Tibial nerve (tissue), 4 donors: Measurements from ENCODE around the gene PRMT2. TPM values are rescaled to one million over a fixed set of nuclear protein-coding genes. Genes with fewer than 3 reads are reported as not detected.

Experiments used
- DNase-seq, 2 donors: peaks; one replicate each; pipeline ENCODE4 v3.0.0-alpha.2; 2019; ENCODE audit warnings: low spot score in 2 of 2
- H3K27ac ChIP-seq, 4 donors: fragments of 200-600 bp; sonication (generic) in 3 of 4; one replicate each; pipeline ENCODE4 v1.5.1; 2017 to 2019; ENCODE audit warnings: mild to moderate bottlenecking in 1 of 4
- H3K27me3 ChIP-seq, 2 donors: fragments of 200-600 bp; sonication (generic) in 1 of 2; one replicate each; pipeline versions ENCODE4 v1.5.1 to v1.6.0; 2017 to 2019
- H3K36me3 ChIP-seq, 3 donors: fragments of 200-600 bp; sonication (generic); one replicate each; pipeline ENCODE4 v1.5.1; 2018 to 2019
- H3K4me1 ChIP-seq, 4 donors: fragments of 200-600 bp; sonication (generic) in 3 of 4; one replicate each; pipeline ENCODE4 v1.5.1; 2017 to 2019
- H3K4me3 ChIP-seq, 4 donors: fragments of 200-600 bp; sonication (generic) in 3 of 4; one replicate each; pipeline ENCODE4 v1.5.1; 2017 to 2019; ENCODE audit warnings: mild to moderate bottlenecking in 1 of 4, moderate library complexity in 1 of 4
- H3K9me3 ChIP-seq, 4 donors: fragments of 200-600 bp; sonication (generic) in 3 of 4; one replicate each; pipeline ENCODE4 v1.5.1; 2017 to 2019
- EP300 ChIP-seq, 2 donors: sonication (generic); formaldehyde crosslinking; IDR thresholded peaks; one replicate each; pipeline ENCODE4 v1.6.1; 2017; ENCODE audit warnings: antibody characterized with exemption in 2 of 2, mild to moderate bottlenecking in 1 of 2
- POLR2A ChIP-seq, 2 donors: fragments of 450-650 bp; IDR thresholded peaks; one replicate each; pipeline ENCODE4 v1.6.1; 2017; ENCODE audit warnings: antibody characterized with exemption in 2 of 2, mild to moderate bottlenecking in 2 of 2, moderate library complexity in 2 of 2
- WGBS, 2 donors: methylation state at CpG; one replicate each; pipeline ENCODE4 v1.1.5; 2018; 5-methylcytosine and 5-hydroxymethylcytosine counted together
- total RNA-seq, 4 donors: library from RNA; depleted of rRNA; stranded (reverse); fragments of >200 nt; gene quantifications; one replicate each; pipeline ENCODE4 v1.1.0, GENCODE V29; 2016
- TF ChIP-seq, protein P1 (sequence below), 5 experiments: fragments of 200-600 bp in 3 of 5; fragments of 450-650 bp in 2 of 5; sonication (generic) in 3 of 5; IDR thresholded peaks; one replicate each; pipeline ENCODE4 v1.5.1; 2016 to 2019; ENCODE audit warnings: antibody characterized with exemption in 5 of 5, mild to moderate bottlenecking in 3 of 5, moderate library complexity in 2 of 5

Gene PRMT2
- total RNA-seq, 4 donors from 2014 or later: 104 to 132 (median 115) TPM

DNA sequence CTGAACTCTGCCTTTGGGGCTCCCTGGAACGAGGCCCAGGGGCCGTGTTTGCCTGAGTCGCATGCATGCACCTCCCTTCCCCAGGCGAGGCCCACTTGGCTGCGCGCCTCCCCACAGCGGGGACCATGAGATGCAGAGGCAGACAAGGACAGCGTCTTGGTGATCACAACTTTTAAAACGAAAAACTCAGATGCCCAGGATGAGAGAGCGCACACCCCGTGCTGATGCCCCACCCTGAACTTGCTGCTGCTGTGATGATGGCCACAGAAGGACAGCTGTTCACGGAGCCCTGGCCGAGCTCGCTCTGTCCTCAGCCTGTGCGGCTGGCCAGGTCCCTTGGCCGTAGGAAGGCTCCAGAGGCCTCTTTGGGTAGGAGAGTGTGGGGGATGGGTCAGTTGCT lies 11.4 kb upstream of the PRMT2 start:
- H3K27ac ChIP-seq: peak overlapping the region; percentile 60 to 94 (median 78)
- H3K9me3 ChIP-seq: peaks cover 0 to 14% (median 2%) of the 10 kb centered on the region in 4 donors
- TF ChIP-seq EP300 (IDR thresholded peaks at IDR 0.05): peak in 1 of 2 donors; percentile 18
- TF ChIP-seq POLR2A (IDR thresholded peaks at IDR 0.05): no peak
- H3K36me3 ChIP-seq: no peaks in the 10 kb centered on the region
- no peak overlapping the region for H3K4me3 ChIP-seq
- peaks cover 0 to 51% (median 23%) of the 10 kb centered on the region in 4 donors for H3K4me1 ChIP-seq
- DNase-seq: no peak
- no peaks in the 10 kb centered on the region for H3K27me3 ChIP-seq
- 53 to 59% methylated on average over 16 of the region's 16 CpGs for WGBS, 2 donors

DNA sequence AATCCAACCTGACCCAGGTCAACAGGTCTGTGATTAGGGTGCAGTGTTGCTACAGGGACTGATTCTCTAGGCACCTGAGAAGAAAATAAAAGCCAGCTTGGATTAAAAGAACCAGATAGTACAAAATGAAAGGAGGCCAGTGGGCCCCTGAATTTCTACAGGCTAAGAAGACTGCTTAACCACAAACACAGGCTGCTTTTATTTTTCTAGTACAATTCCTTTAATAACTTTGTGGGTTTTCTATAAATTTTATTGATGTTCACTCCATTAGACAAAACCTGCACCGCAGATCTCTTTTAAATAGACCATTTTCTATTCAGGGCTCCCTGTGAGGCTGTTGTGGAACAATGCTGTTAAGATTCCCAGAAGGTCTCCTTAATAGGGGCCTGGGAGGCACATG lies 9.7 kb upstream of the PRMT2 start:
- peak overlapping the region in 2 of 4 donors; percentile 86 to 94 for H3K27ac ChIP-seq
- TF ChIP-seq, protein P1, sequence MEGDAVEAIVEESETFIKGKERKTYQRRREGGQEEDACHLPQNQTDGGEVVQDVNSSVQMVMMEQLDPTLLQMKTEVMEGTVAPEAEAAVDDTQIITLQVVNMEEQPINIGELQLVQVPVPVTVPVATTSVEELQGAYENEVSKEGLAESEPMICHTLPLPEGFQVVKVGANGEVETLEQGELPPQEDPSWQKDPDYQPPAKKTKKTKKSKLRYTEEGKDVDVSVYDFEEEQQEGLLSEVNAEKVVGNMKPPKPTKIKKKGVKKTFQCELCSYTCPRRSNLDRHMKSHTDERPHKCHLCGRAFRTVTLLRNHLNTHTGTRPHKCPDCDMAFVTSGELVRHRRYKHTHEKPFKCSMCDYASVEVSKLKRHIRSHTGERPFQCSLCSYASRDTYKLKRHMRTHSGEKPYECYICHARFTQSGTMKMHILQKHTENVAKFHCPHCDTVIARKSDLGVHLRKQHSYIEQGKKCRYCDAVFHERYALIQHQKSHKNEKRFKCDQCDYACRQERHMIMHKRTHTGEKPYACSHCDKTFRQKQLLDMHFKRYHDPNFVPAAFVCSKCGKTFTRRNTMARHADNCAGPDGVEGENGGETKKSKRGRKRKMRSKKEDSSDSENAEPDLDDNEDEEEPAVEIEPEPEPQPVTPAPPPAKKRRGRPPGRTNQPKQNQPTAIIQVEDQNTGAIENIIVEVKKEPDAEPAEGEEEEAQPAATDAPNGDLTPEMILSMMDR (IDR thresholded peaks at IDR 0.05): no peak
- TF ChIP-seq EP300 (IDR thresholded peaks at IDR 0.05) (no peak), POLR2A (IDR thresholded peaks at IDR 0.05) (no peak)
- H3K4me3 ChIP-seq: no peak overlapping the region
- no peaks in the 10 kb centered on the region for H3K36me3 ChIP-seq
- peaks cover 0 to 36% (median 17%) of the 10 kb centered on the region in 4 donors for H3K4me1 ChIP-seq
- DNase-seq: no peak
- H3K27me3 ChIP-seq: no peaks in the 10 kb centered on the region
- H3K9me3 ChIP-seq: peaks cover 0 to 14% (median 2%) of the 10 kb centered on the region in 4 donors
- WGBS, 2 donors: 77 to 93% methylated on average over 1 of the region's 1 CpG

DNA sequence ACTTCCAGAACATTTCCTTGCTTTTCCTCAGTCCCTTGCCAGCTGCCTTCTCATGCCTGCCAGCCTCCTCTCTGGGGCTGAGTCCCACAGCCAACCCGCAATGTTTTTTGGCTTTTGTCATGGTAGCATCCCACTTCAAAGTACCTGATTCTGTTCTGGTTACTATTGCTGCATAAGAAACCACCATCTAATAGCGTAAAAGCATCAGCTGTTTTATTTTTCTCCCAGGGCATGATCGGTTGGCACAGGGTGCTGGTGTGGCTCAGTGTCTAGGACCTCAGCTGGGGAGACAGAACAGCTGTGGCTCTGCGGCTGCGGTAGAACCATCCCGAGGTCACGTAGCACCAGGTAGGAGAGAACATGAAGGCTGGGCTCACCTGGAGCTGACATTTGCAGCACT lies 8.9 kb upstream of the PRMT2 start:
- DNase-seq: no peak
- no peak for TF ChIP-seq POLR2A (IDR thresholded peaks at IDR 0.05)
- TF ChIP-seq EP300 (IDR thresholded peaks at IDR 0.05): no peak
- TF ChIP-seq, protein P1 (IDR thresholded peaks at IDR 0.05): no peak
- Histone ChIP-seq H3K36me3 (no peaks in the 10 kb centered on the region), H3K9me3 (peaks cover 0 to 14% (median 2%) of the 10 kb centered on the region in 4 donors), H3K4me3 (no peak overlapping the region), H3K4me1 (peaks cover 0 to 29% (median 13%) of the 10 kb centered on the region in 4 donors), H3K27ac (peak overlapping the region in 2 of 4 donors; percentile 86 to 94), H3K27me3 (no peaks in the 10 kb centered on the region)
- WGBS, 2 donors: 95 to 97% methylated on average over 7 of the region's 7 CpGs

DNA sequence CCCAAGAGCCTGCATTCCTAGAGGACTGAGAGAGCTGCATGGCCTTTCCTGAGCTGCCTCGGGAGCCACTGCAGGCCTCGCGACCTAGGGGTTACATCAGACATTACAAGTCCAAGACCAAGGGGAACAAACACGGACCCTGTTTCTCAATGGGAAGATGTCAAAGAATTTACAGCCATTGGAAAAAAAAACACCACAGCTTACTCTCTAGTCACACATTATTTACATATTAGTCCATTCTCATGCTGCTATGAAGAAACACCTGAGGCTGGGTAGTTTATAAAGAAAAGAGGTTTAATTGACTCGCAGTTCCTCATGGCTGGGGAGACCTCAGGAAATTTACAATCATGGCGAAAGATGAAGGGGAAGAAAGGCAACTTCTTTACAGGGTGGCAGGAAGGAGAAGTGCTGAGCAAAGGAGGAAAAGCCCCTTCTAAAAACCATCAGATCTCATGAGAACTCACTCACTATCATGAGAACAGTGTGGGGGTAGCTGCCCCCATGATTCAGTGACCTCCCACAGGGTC lies 8.4 kb upstream of the PRMT2 start:
- no peak for TF ChIP-seq POLR2A (IDR thresholded peaks at IDR 0.05)
- TF ChIP-seq, protein P1 (IDR thresholded peaks at IDR 0.05): no peak
- no peak for TF ChIP-seq EP300 (IDR thresholded peaks at IDR 0.05)

GRCh38 chr21:46627726-46628125 lies 7.7 kb upstream of the PRMT2 start:
- Histone ChIP-seq H3K9me3 (peaks cover 0 to 14% (median 2%) of the 10 kb centered on the region in 4 donors), H3K4me3 (no peak overlapping the region), H3K27me3 (no peaks in the 10 kb centered on the region), H3K36me3 (no peaks in the 10 kb centered on the region), H3K4me1 (peaks cover 0 to 22% (median 9%) of the 10 kb centered on the region in 4 donors), H3K27ac (no peak overlapping the region)
- 77 to 81% methylated on average over 4 of the region's 4 CpGs for WGBS, 2 donors
- TF ChIP-seq POLR2A (IDR thresholded peaks at IDR 0.05) (no peak), EP300 (IDR thresholded peaks at IDR 0.05) (no peak)
- TF ChIP-seq, protein P1 (IDR thresholded peaks at IDR 0.05): no peak
- DNase-seq: no peak

More for the DNA sequence above, 8.4 kb upstream of the PRMT2 start:
- Histone ChIP-seq H3K4me1 (peaks cover 0 to 24% (median 11%) of the 10 kb centered on the region in 4 donors), H3K36me3 (no peaks in the 10 kb centered on the region), H3K9me3 (peaks cover 0 to 14% (median 2%) of the 10 kb centered on the region in 4 donors), H3K27me3 (no peaks in the 10 kb centered on the region), H3K27ac (peak overlapping the region in 1 of 4 donors; percentile 94), H3K4me3 (no peak overlapping the region)
- no peak for DNase-seq
- WGBS, 2 donors: 67 to 73% methylated on average over 6 of the region's 6 CpGs
